HCT116 (cell line): Measurements from ENCODE around the gene ZBTB39. TPM values are rescaled to one million over a fixed set of nuclear protein-coding genes. Genes with fewer than 3 reads are reported as not detected.
"Not testable (repeated sequence)": the region's sequence is repeated elsewhere in the genome, so short reads cannot be mapped to it uniquely, and the experiment has no call there.

Experiments
- ATAC-seq: fragments of 200-7000 bp; cut with Tn5 transposase; 2 replicates; pipeline ENCODE4 v1.9.1; 2020; ENCODE audit warnings: mild to moderate bottlenecking, moderate library complexity
- BruUV-seq: library from RNA; stranded (reverse); fragments of 400-500 nt; replicated peaks from 2 replicates; lab custom pipeline; 2021; lab: Mats Ljungman, UMichigan
- CTCF ChIA-PET: fragments of 300-600 bp; sonication (Branson Sonifier 250); formaldehyde crosslinking; loops from one replicate; lab custom pipeline; 2021; ENCODE audit warnings: antibody characterized with exemption; lab: Charles Lee
- POLR2A ChIA-PET: fragments of 300-600, 350-600 bp; sonication (Branson Sonifier 250); formaldehyde crosslinking; loops from one replicate; lab custom pipeline; 2021; ENCODE audit warnings: antibody characterized with exemption; lab: Charles Lee
- RAD21 ChIA-PET, 2 experiments: fragments of 300-600 bp; sonication (Branson Sonifier 250); formaldehyde crosslinking; loops; one replicate each; lab custom pipeline; 2023; ENCODE audit warnings: low total read pairs in 2 of 2; ENCODE audit not compliant: uncharacterized antibody in 2 of 2, unreplicated experiment in 2 of 2, low non-redundant PET in 1 of 2; lab: Charles Lee
- DNase-seq: peaks from one replicate; pipeline ENCODE4 v3.0.0-alpha.2; 2010; ENCODE audit warnings: low read depth, low spot score
- H2AFZ ChIP-seq: fragments of 200-600 bp; shearing (Covaris generic), sonication (generic); 2 replicates; pipeline ENCODE4 v1.6.1; 2017; ENCODE audit warnings: low read depth, mixed run types, mixed read lengths, antibody characterized with exemption, low read length; ENCODE audit not compliant: poor library complexity, severe bottlenecking
- H3K27ac ChIP-seq: 2 replicates; pipeline ENCODE4 v1.5.1; 2012; ENCODE audit warnings: low read depth, low read length
- H3K27me3 ChIP-seq: fragments of 200-600 bp; sonication (generic); 2 replicates; pipeline ENCODE4 v1.6.1; 2016; ENCODE audit warnings: mixed run types, low read length, mixed read lengths; ENCODE audit not compliant: insufficient read depth
- H3K36me3 ChIP-seq, 2 experiments: fragments of 200-500 bp in 1 of 2; fragments of 200-600 bp in 1 of 2; sonication (Bioruptor generic) in 1 of 2; sonication (generic) in 1 of 2; 2 replicates each; pipeline versions ENCODE4 v1.5.1 to v1.6.1; 2014 to 2016; ENCODE audit warnings: low read length in 2 of 2, inconsistent platforms in 1 of 2, mixed read lengths in 1 of 2, mixed run types in 1 of 2; ENCODE audit not compliant: insufficient read depth in 2 of 2, control insufficient read depth in 1 of 2
- H3K4me1 ChIP-seq, 2 experiments: fragments of 200-600 bp in 1 of 2; sonication (generic) in 1 of 2; 2 replicates each; pipeline versions ENCODE4 v1.5.1 to v1.6.1; 2012 to 2017; ENCODE audit warnings: low read length in 2 of 2, inconsistent platforms in 1 of 2, mild to moderate bottlenecking in 1 of 2, mixed read lengths in 1 of 2, mixed run types in 1 of 2, moderate library complexity in 1 of 2; ENCODE audit not compliant: insufficient read depth in 2 of 2, control insufficient read depth in 1 of 2
- H3K4me2 ChIP-seq: fragments of 200-600 bp; sonication (generic); 2 replicates; pipeline ENCODE4 v1.6.1; 2017; ENCODE audit warnings: mixed run types, low read length, mixed read lengths
- H3K4me3 ChIP-seq, 2 experiments: fragments of 200-600 bp in 1 of 2; sonication (generic) in 1 of 2; replicated peaks in 1 of 2; 2 replicates each; pipeline ENCODE4 v1.5.1; 2011 to 2016; ENCODE audit warnings: low read length in 2 of 2, control low read depth in 1 of 2, low read depth in 1 of 2, mild to moderate bottlenecking in 1 of 2, mixed read lengths in 1 of 2, mixed run types in 1 of 2
- H3K79me2 ChIP-seq: fragments of 200-600 bp; sonication (generic); 2 replicates; pipeline ENCODE4 v1.6.1; 2017; ENCODE audit warnings: mild to moderate bottlenecking, mixed run types, low read length, moderate library complexity, mixed read lengths; ENCODE audit not compliant: insufficient read depth
- H3K9ac ChIP-seq: fragments of 200-600 bp; sonication (generic); 2 replicates; pipeline ENCODE4 v1.6.1; 2016; ENCODE audit warnings: low read length, mixed read lengths
- H3K9me2 ChIP-seq: fragments of 200-600 bp; sonication (generic), shearing (Covaris generic); 2 replicates; pipeline ENCODE4 v1.6.1; 2017; ENCODE audit warnings: mixed run types, mild to moderate bottlenecking, moderate library complexity; ENCODE audit not compliant: insufficient read depth
- H3K9me3 ChIP-seq, 2 experiments: fragments of 200-500 bp in 1 of 2; fragments of 200-600 bp in 1 of 2; sonication (Bioruptor generic) in 1 of 2; sonication (generic) in 1 of 2; 2 replicates each; pipeline ENCODE4 v1.6.1; 2014 to 2017; ENCODE audit warnings: low read length in 2 of 2, mixed read lengths in 2 of 2, inconsistent platforms in 1 of 2, low read depth in 1 of 2, mild to moderate bottlenecking in 1 of 2, mixed run types in 1 of 2, moderate library complexity in 1 of 2; ENCODE audit not compliant: control insufficient read depth in 1 of 2, insufficient read depth in 1 of 2
- H4K20me1 ChIP-seq: fragments of 200-600 bp; sonication (generic), shearing (Covaris generic); 2 replicates; pipeline ENCODE4 v1.6.1; 2017; ENCODE audit warnings: mixed run types, mild to moderate bottlenecking, moderate library complexity; ENCODE audit not compliant: insufficient read depth
- CTCF ChIP-seq, 3 experiments: fragments of 200-600 bp in 1 of 3; sonication (generic) in 1 of 3; IDR thresholded peaks in 2 of 3; conservative IDR thresholded peaks in 1 of 3; 2 replicates each; pipeline ENCODE4 v1.5.1; 2012 to 2017; ENCODE audit warnings: low read depth in 2 of 3, low read length in 2 of 3, antibody characterized with exemption in 1 of 3, borderline replicate concordance in 1 of 3, control low read depth in 1 of 3, mild to moderate bottlenecking in 1 of 3, mixed read lengths in 1 of 3, mixed run types in 1 of 3, moderate library complexity in 1 of 3; ENCODE audit not compliant: insufficient read depth in 1 of 3
- EGR1 ChIP-seq: IDR thresholded peaks from 2 replicates; pipeline ENCODE4 v1.6.1; 2012; ENCODE audit warnings: low read depth
- EZH2phosphoT487 ChIP-seq: fragments of 200-600 bp; IDR thresholded peaks from 2 replicates; pipeline ENCODE4 v1.6.1; 2018; ENCODE audit warnings: antibody characterized with exemption, borderline replicate concordance
- FOSL1 ChIP-seq: IDR thresholded peaks from 2 replicates; pipeline ENCODE4 v1.6.1; 2012; ENCODE audit warnings: low read depth
- JUND ChIP-seq: IDR thresholded peaks from 2 replicates; pipeline ENCODE4 v1.6.1; 2012
- SP1 ChIP-seq: IDR thresholded peaks from 2 replicates; pipeline ENCODE4 v1.6.1; 2012; ENCODE audit warnings: low read depth
- SRF ChIP-seq: IDR thresholded peaks from 2 replicates; pipeline ENCODE4 v1.6.1; 2012; ENCODE audit warnings: low read depth
- ZFX ChIP-seq: fragments of 450-650 bp; IDR thresholded peaks from 2 replicates; pipeline ENCODE4 v1.6.1; 2017
- intact Hi-C: fragments of 100-400 bp; cut with micrococcal nuclease; formaldehyde crosslinking; loops from 2 replicates; pipeline ENCODE4 v1.10.0; 2022
- total RNA-seq: library from RNA; stranded (reverse); gene quantifications from one replicate; pipeline ENCODE4 v1.2.1, GENCODE V29; 2021; ENCODE audit not compliant: unreplicated experiment

Gene ZBTB39
- total RNA-seq, 1 experiment from 2014 or later: 12.3 TPM

DNA sequence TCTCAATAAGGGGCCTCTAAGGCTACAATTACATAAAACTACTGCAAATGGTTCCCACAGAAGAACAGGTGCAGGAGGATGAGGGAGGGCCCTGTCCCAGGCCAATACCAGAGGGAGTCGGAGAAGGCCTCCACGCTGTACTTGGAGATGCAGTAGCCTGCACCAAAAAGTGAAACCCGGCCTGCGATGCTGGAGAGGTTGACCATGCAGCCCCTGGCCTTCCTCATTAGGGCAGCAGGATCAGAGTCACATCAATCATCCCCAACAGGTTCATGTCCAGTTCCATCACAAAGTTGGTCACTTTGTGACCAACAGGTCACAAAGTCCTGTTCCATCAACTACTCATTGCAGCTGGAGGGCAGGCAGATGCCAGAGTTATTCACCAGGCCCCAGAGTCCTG lies 23.0 kb downstream of the ZBTB39 start (continued):
- TF ChIP-seq EGR1 (no peak), CTCF (IDR thresholded peaks at IDR 0.05 in 2 of 3, conservative IDR thresholded peaks at IDR 0.05 in 1 of 3; ENCODE audit: borderline replicate concordance in 1 of 3, insufficient read depth in 1 of 3, low read depth in 2 of 3, low read length in 2 of 3) (no peak)

DNA sequence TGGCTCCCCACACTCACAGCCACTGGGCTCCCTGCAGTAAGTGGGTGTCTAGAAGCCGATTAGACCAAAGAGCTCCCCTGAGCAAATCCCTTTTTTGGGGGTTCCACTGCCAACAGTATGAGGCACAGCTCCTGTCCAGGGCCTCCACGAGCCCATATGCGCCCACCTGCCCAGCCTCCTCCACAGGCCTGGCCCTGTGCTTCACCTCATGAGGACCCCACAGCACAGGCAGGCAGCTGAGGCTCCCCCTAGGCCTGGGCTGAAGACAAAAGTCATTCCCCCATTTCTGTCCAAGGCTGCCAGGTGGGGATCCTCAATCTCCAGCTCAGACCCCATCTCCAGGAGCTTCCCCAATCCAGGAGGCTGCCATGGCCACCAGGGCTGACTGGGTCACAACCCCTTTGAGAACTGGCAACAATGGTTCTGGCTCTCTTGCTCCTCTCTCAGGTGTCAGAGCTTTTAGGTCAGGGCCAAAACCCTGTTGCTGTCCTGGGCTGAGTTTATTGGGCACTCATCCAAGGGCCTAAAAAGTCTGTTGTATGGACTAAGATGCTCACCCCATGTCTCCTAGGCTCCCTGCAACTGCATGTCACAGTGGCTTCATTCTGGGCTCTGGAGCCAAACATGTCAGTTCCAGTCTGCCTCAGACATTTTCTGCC lies 23.6 kb downstream of the ZBTB39 start:
- H3K27ac ChIP-seq, BruUV-seq, ATAC-seq, RAD21 ChIA-PET, intact Hi-C loops, H3K36me3 ChIP-seq, DNase-seq, H3K27me3 ChIP-seq, H3K4me3 ChIP-seq, H3K4me2 ChIP-seq, H3K9ac ChIP-seq, CTCF ChIA-PET, H3K9me2 ChIP-seq, H4K20me1 ChIP-seq, POLR2A ChIA-PET, H2AFZ ChIP-seq, H3K9me3 ChIP-seq, H3K79me2 ChIP-seq: not testable (repeated sequence)
- H3K4me1 ChIP-seq: peaks cover 6 to 21% of the 10 kb centered on the region in 2 experiments; a peak in 3 of 4 replicates

DNA sequence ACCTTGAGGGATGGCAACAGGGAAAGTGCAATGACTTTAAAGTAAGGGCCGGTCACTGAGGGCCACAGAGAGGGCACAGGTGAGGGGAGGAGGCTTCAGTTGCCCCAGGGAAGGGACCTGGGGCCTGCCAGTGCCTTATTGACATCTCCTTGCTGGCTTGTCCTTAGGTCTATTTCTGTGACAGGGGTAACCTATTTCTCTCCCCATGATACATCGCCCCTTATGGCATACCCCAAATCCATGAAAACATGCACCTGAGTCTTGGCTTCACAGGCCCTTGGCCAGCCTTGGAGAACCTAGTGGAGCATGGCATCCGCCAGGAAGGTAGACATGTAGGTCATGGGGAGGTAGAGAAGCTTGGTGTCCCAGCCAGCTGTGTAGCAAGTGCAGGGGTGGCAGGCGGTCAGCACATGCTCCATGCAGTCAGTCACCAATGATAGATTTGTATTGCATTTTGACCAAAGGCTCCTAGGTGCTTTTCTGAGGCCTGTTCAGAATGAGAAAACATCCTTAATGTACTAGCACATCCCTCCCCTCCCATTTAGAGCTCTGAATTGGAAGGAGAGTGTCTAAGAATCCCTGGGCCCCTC lies 25.3 kb downstream of the ZBTB39 start:
- ATAC-seq (no peak), DNase-seq (no peak)
- no peaks in the 10 kb centered on the region for H3K9me2 ChIP-seq
- CTCF ChIA-PET: no interaction called here
- H3K4me3 ChIP-seq: no peak overlapping the region
- no peaks in the 10 kb centered on the region for H3K36me3 ChIP-seq
- H3K4me1 ChIP-seq: peaks cover 3 to 5% of the 10 kb centered on the region in 2 experiments; a peak in 3 of 4 replicates
- no peak overlapping the region for H3K4me2 ChIP-seq
- no peak for TF ChIP-seq EGR1
- no peak for TF ChIP-seq FOSL1
- TF ChIP-seq SRF: no peak
- TF ChIP-seq SP1: no peak
- no peak for TF ChIP-seq EZH2phosphoT487
- TF ChIP-seq ZFX: no peak
- TF ChIP-seq JUND: no peak
- no peaks in the 10 kb centered on the region for H4K20me1 ChIP-seq
- BruUV-seq: no TSS peak
- no peak overlapping the region for H2AFZ ChIP-seq
- intact Hi-C loops: no loop called here
- no peaks in the 10 kb centered on the region for H3K9me3 ChIP-seq
- POLR2A ChIA-PET: no interaction called here
- no peaks in the 10 kb centered on the region for H3K27me3 ChIP-seq
- no peak overlapping the region for H3K27ac ChIP-seq
- H3K79me2 ChIP-seq: no peaks in the 10 kb centered on the region
- H3K9ac ChIP-seq: no peak overlapping the region
- RAD21 ChIA-PET: no interaction called here
